Astrocyte (in vitro differentiated cells and primary cell): ENCODE results near the gene DMBX1. TPM values are rescaled to one million over a fixed set of nuclear protein-coding genes. Genes with fewer than 3 reads are reported as not detected.

Experiments
- DNase-seq: peaks from one replicate; pipeline ENCODE4 v3.0.0-alpha.2; 2010; ENCODE audit warnings: low read depth
- FAIRE-seq: peaks from 2 replicates; lab custom pipeline; 2011; peaks lifted over from hg19 to GRCh38; lab: Jason Lieb, UNC
- H2AFZ ChIP-seq: 2 replicates; pipeline ENCODE4 v1.6.0; 2012; ENCODE audit warnings: low read depth, low read length, inconsistent platforms
- H3K27ac ChIP-seq: 2 replicates; pipeline ENCODE4 v1.5.1; 2011; ENCODE audit warnings: low read depth, low read length, inconsistent platforms
- H3K27me3 ChIP-seq: 2 replicates; pipeline ENCODE4 v1.6.0; 2011; ENCODE audit warnings: low read length, inconsistent platforms; ENCODE audit not compliant: insufficient read depth
- H3K36me3 ChIP-seq: 2 replicates; pipeline ENCODE4 v1.5.1; 2011; ENCODE audit warnings: low read length, inconsistent platforms; ENCODE audit not compliant: insufficient read depth
- H3K4me1 ChIP-seq: 2 replicates; pipeline ENCODE4 v1.5.1; 2011; ENCODE audit warnings: low read length, inconsistent platforms; ENCODE audit not compliant: insufficient read depth
- H3K4me2 ChIP-seq: 2 replicates; pipeline ENCODE4 v1.6.0; 2012; ENCODE audit warnings: low read length, inconsistent platforms
- H3K4me3 ChIP-seq: 2 replicates; pipeline ENCODE4 v1.5.1; 2011; ENCODE audit warnings: low read depth, mild to moderate bottlenecking, low read length, inconsistent platforms; ENCODE audit not compliant: insufficient read depth
- H3K79me2 ChIP-seq: 2 replicates; pipeline ENCODE4 v1.6.0; 2012; ENCODE audit warnings: mild to moderate bottlenecking, low read length, inconsistent platforms; ENCODE audit not compliant: insufficient read depth
- H3K9ac ChIP-seq: 2 replicates; pipeline ENCODE4 v1.6.0; 2012; ENCODE audit warnings: mild to moderate bottlenecking, low read length, inconsistent platforms
- H3K9me3 ChIP-seq: 2 replicates; pipeline ENCODE4 v1.5.1; 2012; ENCODE audit warnings: low read depth, mild to moderate bottlenecking, low read length, inconsistent platforms; ENCODE audit not compliant: insufficient read depth
- H4K20me1 ChIP-seq: 2 replicates; pipeline ENCODE4 v1.6.0; 2012; ENCODE audit warnings: low read length, inconsistent platforms; ENCODE audit not compliant: insufficient read depth
- H3K27ac Mint-ChIP-seq: one replicate; pipeline ENCODE4 v1.8.0; 2021; ENCODE audit warnings: mild to moderate bottlenecking, mixed read lengths; ENCODE audit not compliant: unreplicated experiment
- H3K27me3 Mint-ChIP-seq: one replicate; pipeline ENCODE4 v1.8.0; 2021; ENCODE audit warnings: low read depth, mixed read lengths; ENCODE audit not compliant: unreplicated experiment
- H3K36me3 Mint-ChIP-seq: one replicate; pipeline ENCODE4 v1.8.0; 2021; ENCODE audit warnings: low read depth, mixed read lengths; ENCODE audit not compliant: unreplicated experiment
- H3K4me1 Mint-ChIP-seq: one replicate; pipeline ENCODE4 v1.8.0; 2021; ENCODE audit warnings: low read depth, mixed read lengths; ENCODE audit not compliant: unreplicated experiment
- H3K4me3 Mint-ChIP-seq: one replicate; pipeline ENCODE4 v1.8.0; 2021; ENCODE audit warnings: mild to moderate bottlenecking, moderate library complexity, mixed read lengths; ENCODE audit not compliant: unreplicated experiment
- H3K9me3 Mint-ChIP-seq: one replicate; pipeline ENCODE4 v1.8.0; 2021; ENCODE audit warnings: mild to moderate bottlenecking, mixed read lengths; ENCODE audit not compliant: unreplicated experiment
- EZH2 ChIP-seq: IDR thresholded peaks from 2 replicates; pipeline ENCODE4 v1.6.1; 2012; ENCODE audit warnings: mild to moderate bottlenecking, low read length, inconsistent platforms; ENCODE audit not compliant: insufficient read depth
- total RNA-seq: library from RNA; stranded (reverse); gene quantifications from 2 replicates; pipeline ENCODE4 v1.2.1, GENCODE V29; 2021
- TF ChIP-seq, protein P1 (sequence below): IDR thresholded peaks from 2 replicates; pipeline ENCODE4 v1.5.1; 2011; ENCODE audit warnings: low read depth, mild to moderate bottlenecking, inconsistent platforms, low read length, moderate library complexity; ENCODE audit not compliant: insufficient read depth

The DMBX1 gene
- total RNA-seq, 1 donor from 2014 or later = 0.07 TPM

DNA sequence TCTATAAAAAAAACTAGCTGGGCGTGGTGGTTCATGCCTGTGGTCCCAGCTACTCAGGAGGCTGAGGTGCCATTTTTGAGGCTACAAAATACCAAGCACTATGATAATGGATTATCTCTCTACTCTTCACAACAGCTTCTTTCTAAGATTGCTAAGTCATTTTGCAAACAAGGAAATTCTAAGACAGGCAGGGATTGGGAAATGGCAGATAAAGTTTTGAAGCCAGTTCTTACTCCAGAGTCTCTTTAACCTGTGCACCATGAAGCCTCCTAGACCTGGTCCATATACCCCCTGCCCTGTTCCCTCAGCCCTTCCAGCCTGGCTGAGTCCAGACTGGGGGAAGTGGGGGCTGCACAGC is 39.5 kb upstream of the DMBX1 start:
- H3K4me3 Mint-ChIP-seq = no peak overlapping the region
- TF ChIP-seq, protein P1, sequence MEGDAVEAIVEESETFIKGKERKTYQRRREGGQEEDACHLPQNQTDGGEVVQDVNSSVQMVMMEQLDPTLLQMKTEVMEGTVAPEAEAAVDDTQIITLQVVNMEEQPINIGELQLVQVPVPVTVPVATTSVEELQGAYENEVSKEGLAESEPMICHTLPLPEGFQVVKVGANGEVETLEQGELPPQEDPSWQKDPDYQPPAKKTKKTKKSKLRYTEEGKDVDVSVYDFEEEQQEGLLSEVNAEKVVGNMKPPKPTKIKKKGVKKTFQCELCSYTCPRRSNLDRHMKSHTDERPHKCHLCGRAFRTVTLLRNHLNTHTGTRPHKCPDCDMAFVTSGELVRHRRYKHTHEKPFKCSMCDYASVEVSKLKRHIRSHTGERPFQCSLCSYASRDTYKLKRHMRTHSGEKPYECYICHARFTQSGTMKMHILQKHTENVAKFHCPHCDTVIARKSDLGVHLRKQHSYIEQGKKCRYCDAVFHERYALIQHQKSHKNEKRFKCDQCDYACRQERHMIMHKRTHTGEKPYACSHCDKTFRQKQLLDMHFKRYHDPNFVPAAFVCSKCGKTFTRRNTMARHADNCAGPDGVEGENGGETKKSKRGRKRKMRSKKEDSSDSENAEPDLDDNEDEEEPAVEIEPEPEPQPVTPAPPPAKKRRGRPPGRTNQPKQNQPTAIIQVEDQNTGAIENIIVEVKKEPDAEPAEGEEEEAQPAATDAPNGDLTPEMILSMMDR = no peak
- TF ChIP-seq EZH2 = no peak

DNA sequence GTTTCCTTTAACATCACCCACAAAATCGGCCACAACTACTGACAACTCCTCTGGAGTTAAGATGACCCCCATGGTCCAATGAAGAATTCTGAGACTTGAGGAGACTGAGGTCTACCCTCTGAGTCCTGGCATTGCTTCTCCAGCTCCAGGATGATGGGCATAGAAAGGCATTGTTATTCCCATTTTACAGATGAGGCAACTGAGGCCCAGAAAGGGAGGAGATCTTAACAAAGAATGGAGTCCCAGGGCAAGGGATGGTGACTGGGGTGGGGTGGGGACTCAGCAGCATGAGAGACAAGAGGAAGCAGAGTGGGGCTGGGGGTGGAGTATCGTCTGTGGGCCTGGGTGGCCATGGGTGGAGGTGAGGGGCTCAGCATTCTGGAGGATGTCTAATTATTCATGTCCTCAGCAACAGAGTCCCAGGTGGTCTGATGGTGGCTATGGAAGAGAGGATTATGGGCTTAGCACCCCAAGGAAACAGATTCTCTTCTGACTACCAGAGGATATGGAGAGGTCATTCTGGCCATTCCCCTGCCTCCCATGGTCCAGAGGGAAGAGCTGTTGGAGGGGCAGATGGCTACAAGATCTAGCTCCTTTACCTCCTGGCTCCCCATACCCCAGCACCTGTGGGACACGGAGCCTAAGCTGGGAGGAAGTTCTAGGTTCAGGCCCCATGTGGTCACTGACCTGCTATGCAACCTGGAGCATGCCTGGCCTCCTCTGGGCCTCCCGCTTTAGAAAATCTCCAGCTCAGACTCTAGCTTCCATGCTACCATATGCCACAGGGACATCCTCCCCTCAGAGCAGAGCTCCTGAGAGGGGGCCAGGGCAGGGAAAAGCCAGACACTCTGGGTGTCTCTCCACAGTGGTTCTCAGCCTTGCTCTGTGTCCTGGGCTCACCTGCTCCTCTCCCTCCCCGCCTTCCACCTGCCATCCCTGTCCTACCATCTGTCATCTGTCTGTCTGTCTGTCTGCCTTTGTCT is 37.4 kb upstream of the DMBX1 start:
- TF ChIP-seq, protein P1 = no peak
- TF ChIP-seq EZH2 = no peak
- H4K20me1 ChIP-seq = no peaks in the 10 kb centered on the region
- H2AFZ ChIP-seq = no peak overlapping the region
- Mint-ChIP-seq H3K36me3 (peaks cover 2% of the 10 kb centered on the region), H3K4me1 (no peaks in the 10 kb centered on the region), H3K9me3 (peaks cover 3% of the 10 kb centered on the region), H3K27ac (no peak overlapping the region), H3K4me3 (no peak overlapping the region), H3K27me3 (peaks cover 76% of the 10 kb centered on the region)
- FAIRE-seq = no peak
- no peak overlapping the region for H3K4me3 ChIP-seq
- H3K79me2 ChIP-seq = no peaks in the 10 kb centered on the region
- no peak overlapping the region for H3K4me2 ChIP-seq
- DNase-seq = no peak
- no peaks in the 10 kb centered on the region for H3K36me3 ChIP-seq
- H3K27me3 ChIP-seq = peaks cover 48% of the 10 kb centered on the region
- H3K9ac ChIP-seq = no peak overlapping the region
- H3K27ac ChIP-seq = no peak overlapping the region
- H3K4me1 ChIP-seq = no peaks in the 10 kb centered on the region
- no peaks in the 10 kb centered on the region for H3K9me3 ChIP-seq

More for the DNA sequence above, 39.5 kb upstream of the DMBX1 start:
- no peaks in the 10 kb centered on the region for H3K4me1 Mint-ChIP-seq
- Histone ChIP-seq H4K20me1 (peaks cover 3% of the 10 kb centered on the region), H3K4me2 (no peak overlapping the region), H3K4me3 (no peak overlapping the region), H3K27ac (no peak overlapping the region), H3K4me1 (no peaks in the 10 kb centered on the region), H3K36me3 (no peaks in the 10 kb centered on the region), H3K79me2 (no peaks in the 10 kb centered on the region), H3K9ac (no peak overlapping the region), H3K27me3 (peaks cover 64% of the 10 kb centered on the region), H2AFZ (no peak overlapping the region), H3K9me3 (no peaks in the 10 kb centered on the region)
- FAIRE-seq (no peak), DNase-seq (no peak)
- H3K27me3 Mint-ChIP-seq = peaks cover 91% of the 10 kb centered on the region
- peaks cover 3% of the 10 kb centered on the region for H3K9me3 Mint-ChIP-seq
- no peak overlapping the region for H3K27ac Mint-ChIP-seq
- peaks cover 2% of the 10 kb centered on the region for H3K36me3 Mint-ChIP-seq

DNA sequence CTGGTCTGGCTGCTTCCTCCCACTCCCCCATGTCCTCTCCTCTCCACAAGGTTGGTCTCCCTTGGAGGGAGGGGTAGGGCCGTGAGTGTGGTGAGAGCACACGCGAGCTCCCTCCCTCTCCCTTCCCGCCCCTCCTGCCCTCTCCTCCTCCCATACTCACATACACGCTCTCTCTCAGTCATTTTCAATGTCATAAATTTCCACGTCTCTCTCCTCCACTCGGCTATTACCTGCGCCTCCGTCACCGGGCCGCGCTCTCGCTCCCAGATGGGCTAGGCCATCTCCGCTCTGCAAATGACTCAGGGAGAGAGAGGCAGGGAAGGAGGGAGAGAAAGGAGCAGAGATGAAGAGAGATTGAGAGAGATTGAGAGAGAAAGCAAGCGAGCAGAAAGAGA is 36.7 kb upstream of the DMBX1 start:
- FAIRE-seq (no peak), DNase-seq (no peak)
- H3K4me1 ChIP-seq = no peaks in the 10 kb centered on the region
- no peak overlapping the region for H3K27ac ChIP-seq
- TF ChIP-seq, protein P1 = no peak
- TF ChIP-seq EZH2 = no peak
- H2AFZ ChIP-seq = no peak overlapping the region
- Mint-ChIP-seq H3K27ac (no peak overlapping the region), H3K4me3 (no peak overlapping the region), H3K36me3 (peaks cover 2% of the 10 kb centered on the region), H3K9me3 (peaks cover 3% of the 10 kb centered on the region), H3K27me3 (peaks cover 74% of the 10 kb centered on the region), H3K4me1 (no peaks in the 10 kb centered on the region)
- peaks cover 41% of the 10 kb centered on the region for H3K27me3 ChIP-seq
- no peak overlapping the region for H3K4me3 ChIP-seq
- no peak overlapping the region for H3K9ac ChIP-seq
- H4K20me1 ChIP-seq = no peaks in the 10 kb centered on the region
- no peak overlapping the region for H3K4me2 ChIP-seq
- H3K9me3 ChIP-seq = no peaks in the 10 kb centered on the region
- no peaks in the 10 kb centered on the region for H3K79me2 ChIP-seq
- H3K36me3 ChIP-seq = no peaks in the 10 kb centered on the region
